ENCODE results near the gene TCEAL4. TPM values are rescaled to one million over a fixed set of nuclear protein-coding genes. Genes with fewer than 3 reads are reported as not detected.
A peak's percentile ranks its signal among the peaks of the same experiment; 100 is the strongest.

TCEAL4 gene
- polyA plus RNA-seq, 2 of the 4 experiments (the other 2 are of a cell fraction), result 57.2 to 195 TPM

DNA sequence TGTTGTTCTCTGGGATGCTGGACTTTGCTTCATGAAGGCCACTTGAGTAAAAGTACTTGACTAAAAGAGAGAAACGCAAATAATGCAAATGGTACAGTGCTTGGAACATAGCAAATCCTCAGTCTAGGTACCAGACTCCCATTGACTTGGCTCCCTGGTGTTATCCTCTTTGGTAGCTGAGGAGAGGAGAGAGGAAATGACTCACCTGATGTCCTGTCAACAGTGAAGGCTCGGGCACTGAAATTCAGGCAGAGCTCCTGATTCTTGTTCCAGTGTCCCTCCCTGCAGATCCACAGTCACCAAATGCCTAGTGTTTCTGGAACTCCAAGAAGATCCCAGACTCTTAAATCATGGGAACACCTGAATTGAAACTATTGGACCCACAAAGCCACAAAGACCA, 22.5 kb upstream of the TCEAL4 start:
- WGBS (ENCODE audit: missing lambda C conversion rate), result 58% methylated on average over 2 of the region's 2 CpGs
- H3K4me1 ChIP-seq, result no peaks in the 10 kb centered on the region
- H3K27ac ChIP-seq, result no peak overlapping the region
- H3K4me2 ChIP-seq, result no peak overlapping the region
- DNase-seq (ENCODE audit: low read depth in 1 of 2, low spot score in 1 of 2), result no peak
- TF ChIP-seq TFCP2L1 (CRISPR knock-in tag; IDR thresholded peaks at IDR 0.05), result no peak
- TF ChIP-seq HOXB5 (CRISPR knock-in tag; IDR thresholded peaks at IDR 0.05), result no peak
- no peak for TF ChIP-seq NPAS2 (CRISPR knock-in tag; IDR thresholded peaks at IDR 0.05; ENCODE audit: borderline replicate concordance)
- no peak for TF ChIP-seq ESRRA (IDR thresholded peaks at IDR 0.05; ENCODE audit: borderline replicate concordance, low read length)
- no peak for TF ChIP-seq FOXS1 (CRISPR knock-in tag; IDR thresholded peaks at IDR 0.05)
- no peak for TF ChIP-seq FOSL2 (IDR thresholded peaks at IDR 0.05)
- TF ChIP-seq FOSL2 (CRISPR knock-in tag; IDR thresholded peaks at IDR 0.05), result no peak
- TF ChIP-seq JUN (IDR thresholded peaks at IDR 0.05), result no peak
- TF ChIP-seq, protein P1, sequence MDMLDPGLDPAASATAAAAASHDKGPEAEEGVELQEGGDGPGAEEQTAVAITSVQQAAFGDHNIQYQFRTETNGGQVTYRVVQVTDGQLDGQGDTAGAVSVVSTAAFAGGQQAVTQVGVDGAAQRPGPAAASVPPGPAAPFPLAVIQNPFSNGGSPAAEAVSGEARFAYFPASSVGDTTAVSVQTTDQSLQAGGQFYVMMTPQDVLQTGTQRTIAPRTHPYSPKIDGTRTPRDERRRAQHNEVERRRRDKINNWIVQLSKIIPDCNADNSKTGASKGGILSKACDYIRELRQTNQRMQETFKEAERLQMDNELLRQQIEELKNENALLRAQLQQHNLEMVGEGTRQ (IDR thresholded peaks at IDR 0.05), result no peak
- TF ChIP-seq, protein P2, sequence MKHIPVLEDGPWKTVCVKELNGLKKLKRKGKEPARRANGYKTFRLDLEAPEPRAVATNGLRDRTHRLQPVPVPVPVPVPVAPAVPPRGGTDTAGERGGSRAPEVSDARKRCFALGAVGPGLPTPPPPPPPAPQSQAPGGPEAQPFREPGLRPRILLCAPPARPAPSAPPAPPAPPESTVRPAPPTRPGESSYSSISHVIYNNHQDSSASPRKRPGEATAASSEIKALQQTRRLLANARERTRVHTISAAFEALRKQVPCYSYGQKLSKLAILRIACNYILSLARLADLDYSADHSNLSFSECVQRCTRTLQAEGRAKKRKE (CRISPR knock-in tag; IDR thresholded peaks at IDR 0.05; ENCODE audit: low read depth), result no peak
- no peak for TF ChIP-seq RAD21 (conservative IDR thresholded peaks at IDR 0.05 in 1 of 2, IDR thresholded peaks at IDR 0.05 in 1 of 2)
- TF ChIP-seq, protein P3, sequence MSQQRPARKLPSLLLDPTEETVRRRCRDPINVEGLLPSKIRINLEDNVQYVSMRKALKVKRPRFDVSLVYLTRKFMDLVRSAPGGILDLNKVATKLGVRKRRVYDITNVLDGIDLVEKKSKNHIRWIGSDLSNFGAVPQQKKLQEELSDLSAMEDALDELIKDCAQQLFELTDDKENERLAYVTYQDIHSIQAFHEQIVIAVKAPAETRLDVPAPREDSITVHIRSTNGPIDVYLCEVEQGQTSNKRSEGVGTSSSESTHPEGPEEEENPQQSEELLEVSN (IDR thresholded peaks at IDR 0.05; ENCODE audit: borderline replicate concordance, low read depth), result no peak
- CTCF ChIA-PET, result interaction anchor here (0.8 kb wide), 1 partner anchor 67 kb away, joined by 3 read pairs; no protein-coding TSS in a partner anchor
- no peaks in the 10 kb centered on the region for H3K9me3 ChIP-seq
- POLR2A ChIA-PET, result no interaction called here
- no peak for ATAC-seq
- peak; percentile 93 for FAIRE-seq
- no peak overlapping the region for H3K4me3 ChIP-seq

DNA sequence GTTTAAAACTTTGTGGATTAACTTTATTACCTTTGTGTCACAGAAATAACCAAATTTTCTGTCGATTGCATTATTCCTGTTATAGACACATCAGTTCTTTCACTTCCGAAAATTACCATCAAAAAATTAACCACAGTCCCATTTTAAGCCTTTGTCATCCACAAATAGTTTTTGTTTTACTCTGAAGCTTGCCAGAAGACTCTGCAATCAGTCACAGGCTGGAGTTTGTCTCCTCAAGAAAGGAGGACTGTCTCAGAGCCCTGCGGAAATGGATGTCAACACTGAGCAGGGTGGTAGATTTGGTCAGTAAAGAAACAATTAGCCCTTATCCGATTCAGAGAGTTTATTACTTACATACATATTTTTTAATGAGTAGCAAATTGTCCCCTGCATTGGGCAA, 20.1 kb upstream of the TCEAL4 start:
- ATAC-seq (no peak), FAIRE-seq (peak; percentile 46), DNase-seq (ENCODE audit: low read depth in 1 of 2, low spot score in 1 of 2) (no peak)
- Histone ChIP-seq H3K27ac (no peak overlapping the region), H3K9me3 (no peaks in the 10 kb centered on the region), H3K4me3 (no peak overlapping the region), H3K4me2 (no peak overlapping the region), H3K4me1 (no peaks in the 10 kb centered on the region)
- WGBS (ENCODE audit: missing lambda C conversion rate), result 69% methylated on average over 4 of the region's 4 CpGs
- POLR2A ChIA-PET, result no interaction called here
- no peak for TF ChIP-seq MAZ (IDR thresholded peaks at IDR 0.05; ENCODE audit: borderline replicate concordance, low read depth, low read length)
- TF ChIP-seq GATA3 (IDR thresholded peaks at IDR 0.05; ENCODE audit: borderline replicate concordance), result no peak
- no peak for TF ChIP-seq RNF2 (IDR thresholded peaks at IDR 0.05; ENCODE audit: borderline replicate concordance, low read depth)
- TF ChIP-seq CEBPB (IDR thresholded peaks at IDR 0.05), result no peak
- TF ChIP-seq ZFP36 (IDR thresholded peaks at IDR 0.05; ENCODE audit: borderline replicate concordance, partially characterized antibody), result no peak
- TF ChIP-seq NFE2L2 (conservative IDR thresholded peaks at IDR 0.05; ENCODE audit: low read length), result no peak
- no peak for TF ChIP-seq SMC3 (IDR thresholded peaks at IDR 0.05)
- no peak for TF ChIP-seq ZSCAN20 (CRISPR knock-in tag; IDR thresholded peaks at IDR 0.05)
- TF ChIP-seq NR3C1 (IDR thresholded peaks at IDR 0.05), result no peak
- no peak for TF ChIP-seq ZNF302 (CRISPR knock-in tag; IDR thresholded peaks at IDR 0.05)
- no peak for TF ChIP-seq FOXS1 (CRISPR knock-in tag; IDR thresholded peaks at IDR 0.05)
- TF ChIP-seq, protein P4, sequence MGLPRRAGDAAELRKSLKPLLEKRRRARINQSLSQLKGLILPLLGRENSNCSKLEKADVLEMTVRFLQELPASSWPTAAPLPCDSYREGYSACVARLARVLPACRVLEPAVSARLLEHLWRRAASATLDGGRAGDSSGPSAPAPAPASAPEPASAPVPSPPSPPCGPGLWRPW (IDR thresholded peaks at IDR 0.05), result no peak
- TF ChIP-seq FOSB (CRISPR knock-in tag; IDR thresholded peaks at IDR 0.05), result no peak
- TF ChIP-seq POLR2AphosphoS2 (conservative IDR thresholded peaks at IDR 0.05; ENCODE audit: low read length), result no peak
- TF ChIP-seq, protein P5, sequence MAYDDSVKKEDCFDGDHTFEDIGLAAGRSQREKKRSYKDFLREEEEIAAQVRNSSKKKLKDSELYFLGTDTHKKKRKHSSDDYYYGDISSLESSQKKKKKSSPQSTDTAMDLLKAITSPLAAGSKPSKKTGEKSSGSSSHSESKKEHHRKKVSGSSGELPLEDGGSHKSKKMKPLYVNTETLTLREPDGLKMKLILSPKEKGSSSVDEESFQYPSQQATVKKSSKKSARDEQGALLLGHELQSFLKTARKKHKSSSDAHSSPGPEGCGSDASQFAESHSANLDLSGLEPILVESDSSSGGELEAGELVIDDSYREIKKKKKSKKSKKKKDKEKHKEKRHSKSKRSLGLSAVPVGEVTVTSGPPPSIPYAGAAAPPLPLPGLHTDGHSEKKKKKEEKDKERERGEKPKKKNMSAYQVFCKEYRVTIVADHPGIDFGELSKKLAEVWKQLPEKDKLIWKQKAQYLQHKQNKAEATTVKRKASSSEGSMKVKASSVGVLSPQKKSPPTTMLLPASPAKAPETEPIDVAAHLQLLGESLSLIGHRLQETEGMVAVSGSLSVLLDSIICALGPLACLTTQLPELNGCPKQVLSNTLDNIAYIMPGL (CRISPR knock-in tag; IDR thresholded peaks at IDR 0.05; ENCODE audit: borderline replicate concordance), result no peak
- TF ChIP-seq POLR2A (IDR thresholded peaks at IDR 0.05; ENCODE audit: low read length), result no peak
- TF ChIP-seq, protein P6, sequence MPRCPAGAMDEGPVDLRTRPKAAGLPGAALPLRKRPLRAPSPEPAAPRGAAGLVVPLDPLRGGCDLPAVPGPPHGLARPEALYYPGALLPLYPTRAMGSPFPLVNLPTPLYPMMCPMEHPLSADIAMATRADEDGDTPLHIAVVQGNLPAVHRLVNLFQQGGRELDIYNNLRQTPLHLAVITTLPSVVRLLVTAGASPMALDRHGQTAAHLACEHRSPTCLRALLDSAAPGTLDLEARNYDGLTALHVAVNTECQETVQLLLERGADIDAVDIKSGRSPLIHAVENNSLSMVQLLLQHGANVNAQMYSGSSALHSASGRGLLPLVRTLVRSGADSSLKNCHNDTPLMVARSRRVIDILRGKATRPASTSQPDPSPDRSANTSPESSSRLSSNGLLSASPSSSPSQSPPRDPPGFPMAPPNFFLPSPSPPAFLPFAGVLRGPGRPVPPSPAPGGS (IDR thresholded peaks at IDR 0.05), result no peak
- TF ChIP-seq, protein P7, sequence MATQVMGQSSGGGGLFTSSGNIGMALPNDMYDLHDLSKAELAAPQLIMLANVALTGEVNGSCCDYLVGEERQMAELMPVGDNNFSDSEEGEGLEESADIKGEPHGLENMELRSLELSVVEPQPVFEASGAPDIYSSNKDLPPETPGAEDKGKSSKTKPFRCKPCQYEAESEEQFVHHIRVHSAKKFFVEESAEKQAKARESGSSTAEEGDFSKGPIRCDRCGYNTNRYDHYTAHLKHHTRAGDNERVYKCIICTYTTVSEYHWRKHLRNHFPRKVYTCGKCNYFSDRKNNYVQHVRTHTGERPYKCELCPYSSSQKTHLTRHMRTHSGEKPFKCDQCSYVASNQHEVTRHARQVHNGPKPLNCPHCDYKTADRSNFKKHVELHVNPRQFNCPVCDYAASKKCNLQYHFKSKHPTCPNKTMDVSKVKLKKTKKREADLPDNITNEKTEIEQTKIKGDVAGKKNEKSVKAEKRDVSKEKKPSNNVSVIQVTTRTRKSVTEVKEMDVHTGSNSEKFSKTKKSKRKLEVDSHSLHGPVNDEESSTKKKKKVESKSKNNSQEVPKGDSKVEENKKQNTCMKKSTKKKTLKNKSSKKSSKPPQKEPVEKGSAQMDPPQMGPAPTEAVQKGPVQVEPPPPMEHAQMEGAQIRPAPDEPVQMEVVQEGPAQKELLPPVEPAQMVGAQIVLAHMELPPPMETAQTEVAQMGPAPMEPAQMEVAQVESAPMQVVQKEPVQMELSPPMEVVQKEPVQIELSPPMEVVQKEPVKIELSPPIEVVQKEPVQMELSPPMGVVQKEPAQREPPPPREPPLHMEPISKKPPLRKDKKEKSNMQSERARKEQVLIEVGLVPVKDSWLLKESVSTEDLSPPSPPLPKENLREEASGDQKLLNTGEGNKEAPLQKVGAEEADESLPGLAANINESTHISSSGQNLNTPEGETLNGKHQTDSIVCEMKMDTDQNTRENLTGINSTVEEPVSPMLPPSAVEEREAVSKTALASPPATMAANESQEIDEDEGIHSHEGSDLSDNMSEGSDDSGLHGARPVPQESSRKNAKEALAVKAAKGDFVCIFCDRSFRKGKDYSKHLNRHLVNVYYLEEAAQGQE (IDR thresholded peaks at IDR 0.05), result no peak
- CTCF ChIA-PET, result no interaction called here
